GM18873 (cell line): ENCODE measurements around the gene PRPF19.

Experiments used
- ATAC-seq: cut with Tn5 transposase; IDR thresholded peaks from one replicate; pipeline ENCODE4 v1.9.1; 2021; ENCODE audit warnings: mild to moderate bottlenecking, moderate library complexity, moderate number of reproducible peaks; ENCODE audit not compliant: unreplicated experiment, low FRiP score

The PRPF19 gene

DNA sequence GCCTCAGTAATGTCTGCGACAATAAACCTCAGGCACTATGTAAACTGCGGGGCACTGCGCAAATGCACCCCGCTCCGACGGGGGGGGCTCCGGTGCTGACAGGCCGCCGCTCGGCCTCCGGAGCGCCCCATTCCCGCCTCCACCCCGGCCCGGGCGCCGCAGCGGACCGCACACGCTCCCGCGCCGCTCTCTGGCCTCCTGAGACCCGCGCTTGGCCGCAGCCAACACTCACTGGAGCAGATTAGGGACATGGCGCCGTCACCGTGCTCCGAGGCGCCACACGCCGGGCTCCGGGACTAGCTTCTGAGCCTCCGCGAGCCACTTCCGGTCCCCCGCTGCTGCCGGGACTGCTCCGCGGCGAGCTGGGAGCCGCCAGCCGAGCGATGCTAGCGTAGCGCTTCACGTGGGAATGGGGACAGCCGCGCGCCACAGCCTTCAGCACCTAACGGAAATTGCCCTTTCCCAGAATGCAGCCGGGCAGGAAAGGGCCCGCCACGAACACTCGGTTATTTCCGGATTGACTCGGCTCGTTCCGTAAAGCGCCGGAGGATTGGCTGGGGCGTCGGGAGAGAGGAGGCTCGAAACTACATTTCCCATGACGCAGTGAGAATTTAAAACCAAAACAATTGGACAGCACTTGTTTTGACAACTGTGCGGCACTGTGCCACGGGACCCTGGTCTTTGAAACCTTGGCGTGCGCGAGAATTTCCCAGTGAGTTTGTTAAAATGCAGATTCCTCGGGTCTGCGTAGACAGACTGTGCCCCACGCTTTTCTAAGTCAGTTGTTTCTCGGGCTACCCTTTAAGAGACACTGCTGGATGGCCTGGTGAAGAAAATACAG is at the start of gene PRPF19:
PRPF19 (minus strand) TSS at position 454 of the 841 bp plus-strand sequence; CDS start at position 251, 203 bp downstream.
- peak; percentile 81 for ATAC-seq

DNA sequence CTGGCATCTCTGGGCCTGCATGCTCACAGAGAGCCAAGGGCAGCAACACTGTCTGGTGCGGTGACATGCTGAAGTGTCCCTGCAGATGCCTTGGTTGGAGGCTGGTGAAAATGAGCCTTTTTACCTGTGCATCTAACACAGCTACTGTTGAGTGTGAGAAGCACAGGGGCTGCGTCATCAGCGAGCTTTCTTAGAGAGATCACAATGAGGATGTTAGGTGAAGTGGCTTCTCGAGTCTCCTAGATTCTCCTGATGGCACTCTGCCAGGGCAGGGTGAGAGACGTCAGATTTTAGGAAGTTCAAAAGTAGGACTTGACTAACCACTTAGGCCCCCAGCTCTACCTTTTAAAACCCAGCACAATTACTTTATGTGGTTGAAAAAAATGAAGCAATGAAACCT is 49.2 kb upstream of the PRPF19 start:
- no peak for ATAC-seq

GRCh38 chr11:60954421-60954820 is 48.0 kb upstream of the PRPF19 start:
- no peak for ATAC-seq

- no peak for ATAC-seq
Measured at GRCh38 chr11:60953781-60954180, 47.4 kb upstream of the PRPF19 start.

GRCh38 chr11:60952742-60953170 is 46.4 kb upstream of the PRPF19 start:
- ATAC-seq = no peak

DNA sequence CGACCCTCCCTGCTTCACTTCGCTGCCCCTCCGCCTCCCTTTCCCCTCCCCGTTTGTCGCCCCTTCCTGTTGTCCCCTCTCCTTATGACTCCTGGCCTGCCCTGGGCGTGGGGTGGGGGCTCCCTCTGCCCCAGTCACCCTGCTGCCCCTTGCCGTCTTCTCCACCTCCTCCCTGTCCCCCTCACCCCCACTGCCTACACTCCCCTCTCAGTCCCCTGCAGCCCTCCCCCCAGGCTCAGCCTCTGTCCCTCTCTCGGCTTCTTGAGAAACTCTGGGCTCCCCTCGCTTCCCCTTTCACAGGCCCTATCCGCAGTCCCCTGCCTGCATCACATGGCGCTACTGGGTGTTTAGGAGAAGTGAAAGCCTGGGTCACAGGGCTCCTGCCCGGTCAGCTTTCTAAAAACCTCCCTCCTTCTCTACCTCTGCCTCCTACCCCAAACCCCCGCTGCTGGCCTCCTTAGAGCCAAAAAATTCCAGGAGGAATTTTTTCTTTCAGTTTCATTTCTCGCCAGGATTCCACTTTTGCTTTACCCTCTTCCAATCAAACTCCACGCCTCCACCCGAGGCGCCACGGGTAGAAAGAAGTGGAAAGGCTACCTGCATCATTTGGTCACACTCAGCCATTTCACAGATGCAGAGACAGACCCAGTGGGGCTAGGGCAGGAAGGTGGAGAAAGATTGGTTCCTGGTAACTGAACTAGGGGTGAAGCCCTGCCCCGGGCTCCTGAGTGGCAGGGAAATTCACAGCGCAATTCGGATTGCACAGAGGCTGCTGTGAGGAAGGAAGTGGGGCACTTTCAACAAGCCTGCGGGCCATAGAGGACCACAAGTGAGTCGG is 45.7 kb upstream of the PRPF19 start, which contains the start of gene SLC15A3:
SLC15A3 (minus strand) TSS at position 273 of the 838 bp plus-strand sequence. CDS start 625 bp downstream, outside the sequence.
- ATAC-seq = peak; percentile 59

DNA sequence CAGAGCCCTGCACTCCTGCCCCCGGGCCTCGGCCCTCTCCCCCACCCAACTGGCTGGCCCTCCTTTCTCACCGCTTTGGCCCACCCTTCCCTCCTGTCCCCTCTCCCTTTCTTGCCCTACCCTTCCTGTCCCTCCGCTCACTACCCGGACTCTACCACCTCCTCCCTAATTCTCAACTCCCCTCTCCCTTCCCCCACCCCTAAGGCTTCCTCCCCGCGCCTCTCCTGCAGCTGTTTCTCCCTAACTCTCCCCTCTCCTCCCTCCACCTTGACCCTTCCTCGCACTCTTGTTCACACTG is 45.2 kb upstream of the PRPF19 start:
- no peak for ATAC-seq

- no peak for ATAC-seq
Measured at GRCh38 chr11:60950933-60951605, 44.7 kb upstream of the PRPF19 start.

DNA sequence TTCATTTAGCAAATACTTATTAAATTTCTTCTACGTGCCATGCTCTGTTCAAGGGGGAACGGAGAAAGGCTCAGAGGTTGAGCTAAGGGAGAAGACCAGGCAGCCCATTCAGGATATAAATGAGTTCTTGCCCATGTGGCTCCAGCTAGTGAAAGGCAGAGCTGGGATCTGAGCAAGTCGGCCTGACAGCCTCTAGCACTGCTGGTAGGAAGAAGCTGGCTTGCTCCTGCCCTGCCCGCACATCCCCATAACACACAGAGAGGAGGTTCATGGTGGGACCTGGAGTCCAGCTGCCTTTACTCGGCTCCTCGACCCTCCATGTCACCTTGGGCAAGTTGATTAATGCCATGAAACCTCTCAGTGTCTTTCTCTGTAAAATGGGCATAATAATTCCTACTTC is 43.6 kb upstream of the PRPF19 start:
- ATAC-seq = no peak

GRCh38 chr11:60948250-60948649 is 41.9 kb upstream of the PRPF19 start:
- ATAC-seq = no peak

DNA sequence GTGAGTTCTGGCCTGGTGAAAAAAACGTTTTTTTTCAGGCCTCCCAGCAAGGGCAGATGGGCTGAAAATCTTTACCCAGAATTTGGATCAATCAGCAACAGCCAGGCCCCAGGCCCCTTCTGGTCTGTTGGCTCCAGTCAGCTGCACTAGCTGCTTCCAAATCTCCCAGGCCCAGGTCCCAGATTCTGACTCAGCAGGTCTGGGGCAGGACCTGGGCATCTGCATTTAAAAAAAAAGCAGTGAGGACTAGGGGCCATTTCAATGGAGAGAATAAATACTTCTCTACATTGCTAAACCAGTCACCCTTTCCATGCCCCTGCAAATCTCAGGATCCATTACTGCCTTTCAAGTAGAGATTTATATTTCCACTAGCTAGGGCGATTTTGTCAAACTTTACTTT is 41.3 kb upstream of the PRPF19 start:
- no peak for ATAC-seq

- no peak for ATAC-seq
Measured at GRCh38 chr11:60946601-60947264, 40.3 kb upstream of the PRPF19 start.

GRCh38 chr11:60945295-60945667 is 38.9 kb upstream of the PRPF19 start:
- no peak for ATAC-seq

- ATAC-seq = no peak
Measured at GRCh38 chr11:60944490-60945294, 38.3 kb upstream of the PRPF19 start.

GRCh38 chr11:60942970-60943565 is 36.7 kb upstream of the PRPF19 start:
- ATAC-seq = no peak

DNA sequence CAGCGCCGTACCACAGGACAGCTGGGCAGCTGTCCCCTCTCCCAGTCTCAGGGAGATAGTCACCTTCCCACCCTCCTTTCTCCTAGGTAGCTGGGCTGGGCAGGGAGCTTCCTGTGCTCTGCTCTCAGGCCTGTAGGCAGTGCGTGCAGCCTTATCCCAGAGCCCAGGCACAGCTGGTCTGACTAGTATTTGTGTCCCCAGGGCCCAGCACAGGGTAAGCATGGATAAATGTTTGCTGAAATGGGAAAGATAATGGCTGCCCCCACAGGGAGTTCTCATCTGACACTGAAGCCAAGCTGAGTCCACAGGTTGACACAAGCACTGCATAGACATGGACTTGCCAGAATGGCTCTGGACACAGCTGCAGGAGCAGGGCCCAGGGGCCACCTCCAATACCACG is 35.8 kb upstream of the PRPF19 start:
- ATAC-seq = no peak

GRCh38 chr11:60941371-60942119 is 35.2 kb upstream of the PRPF19 start:
- ATAC-seq = no peak

DNA sequence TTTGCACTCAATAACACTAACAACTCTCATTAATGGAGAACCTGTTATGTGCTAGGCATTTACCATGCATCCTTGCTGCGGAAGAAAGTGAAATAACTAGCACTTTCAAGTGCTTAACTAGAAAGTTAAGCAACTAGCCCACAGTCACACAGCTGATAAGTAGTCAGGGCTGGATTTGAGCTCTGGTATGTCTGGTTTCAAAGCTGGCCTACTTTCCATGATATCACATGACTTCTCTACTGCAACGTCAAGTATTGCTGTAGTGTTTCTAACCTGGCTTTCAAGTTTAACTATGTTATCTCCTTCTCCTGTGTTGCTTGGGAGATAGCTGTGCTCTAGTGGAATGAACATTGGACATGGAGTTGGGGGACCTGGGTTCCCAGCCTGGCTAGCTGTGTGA is 33.5 kb upstream of the PRPF19 start:
- no peak for ATAC-seq

- no peak for ATAC-seq
Measured at GRCh38 chr11:60939301-60939700, 32.9 kb upstream of the PRPF19 start.
